Endodermal cell (in vitro differentiated cells): ENCODE data around the gene BBS9. TPM values are rescaled to one million over a fixed set of nuclear protein-coding genes. Genes with fewer than 3 reads are reported as not detected.

ENCODE experiments used
- DNase-seq: peaks from one replicate; pipeline ENCODE4 v3.0.0-alpha.2; 2017
- H3K27ac ChIP-seq: 2 replicates; pipeline ENCODE4 v1.5.1; 2013; ENCODE audit warnings: mild to moderate bottlenecking, low read depth, low read length, moderate library complexity
- H3K27me3 ChIP-seq: 2 replicates; pipeline ENCODE4 v1.6.1; 2013; ENCODE audit warnings: mild to moderate bottlenecking, low read length, moderate library complexity; ENCODE audit not compliant: insufficient read depth, control insufficient read depth, poor library complexity, severe bottlenecking
- H3K36me3 ChIP-seq: 2 replicates; pipeline ENCODE4 v1.7.0; 2013; ENCODE audit warnings: mild to moderate bottlenecking, low read length, moderate library complexity; ENCODE audit not compliant: control insufficient read depth, insufficient read depth
- H3K4me1 ChIP-seq: one replicate; pipeline ENCODE4 v1.7.0; 2013; ENCODE audit warnings: low read length; ENCODE audit not compliant: control insufficient read depth, insufficient read depth
- H3K4me3 ChIP-seq: 2 replicates; pipeline ENCODE4 v1.5.1; 2013; ENCODE audit warnings: mild to moderate bottlenecking, low read length, moderate library complexity
- H3K9ac ChIP-seq: 2 replicates; pipeline ENCODE4 v1.6.1; 2013; ENCODE audit warnings: mild to moderate bottlenecking, low read length, moderate library complexity; ENCODE audit not compliant: poor library complexity, severe bottlenecking; ENCODE audit errors: extremely low read depth
- H3K9me3 ChIP-seq: 2 replicates; pipeline ENCODE4 v1.6.1; 2013; ENCODE audit warnings: mild to moderate bottlenecking, low read length, moderate library complexity; ENCODE audit not compliant: control insufficient read depth
- H3K27ac Mint-ChIP-seq: 2 replicates; pipeline ENCODE4 v1.8.0; 2020; ENCODE audit warnings: mixed read lengths
- H3K27me3 Mint-ChIP-seq: 2 replicates; pipeline ENCODE4 v1.8.0; 2021; ENCODE audit warnings: mild to moderate bottlenecking, mixed read lengths; ENCODE audit not compliant: insufficient read depth
- H3K36me3 Mint-ChIP-seq: 2 replicates; pipeline ENCODE4 v1.8.0; 2020; ENCODE audit warnings: low read depth, mixed read lengths
- H3K4me1 Mint-ChIP-seq: 2 replicates; pipeline ENCODE4 v1.8.0; 2020; ENCODE audit warnings: mixed read lengths
- H3K4me3 Mint-ChIP-seq: 2 replicates; pipeline ENCODE4 v1.8.0; 2020; ENCODE audit warnings: mild to moderate bottlenecking, moderate library complexity, mixed read lengths
- H3K9me3 Mint-ChIP-seq: 2 replicates; pipeline ENCODE4 v1.8.0; 2020; ENCODE audit warnings: mild to moderate bottlenecking, mixed read lengths
- CTCF ChIP-seq: fragments of 200-600 bp; sonication (generic); conservative IDR thresholded peaks from 2 replicates; pipeline ENCODE4 v1.5.0; 2021; ENCODE audit warnings: antibody characterized with exemption, mild to moderate bottlenecking
- WGBS, 2 experiments: methylation state at CpG; one replicate each; pipeline versions ENCODE4 v1.1.5 to v1.1.7; 2013; ENCODE audit warnings: missing lambda C conversion rate in 2 of 2, mixed read lengths in 1 of 2; ENCODE audit not compliant: insufficient coverage in 1 of 2, insufficient read length in 1 of 2; 5-methylcytosine and 5-hydroxymethylcytosine counted together
- total RNA-seq, 2 donors: library from RNA; stranded (reverse); fragmentation: NEBNext Ultra II Directional in 1 of 2; extraction: Animal tissue kit (Norgen Biotek cat#: 25700) in 1 of 2; gene quantifications; 2 replicates in 1 of 2; 3 replicates in 1 of 2; pipeline ENCODE4 v1.2.1, GENCODE V29; 2021

Gene BBS9
- total RNA-seq, 2 donors from 2014 or later = 20.7 to 21.6 TPM

- H3K4me3 Mint-ChIP-seq = no peak overlapping the region
- Histone ChIP-seq H3K27ac (no peak overlapping the region), H3K27me3 (no peaks in the 10 kb centered on the region), H3K9ac (no peak overlapping the region), H3K9me3 (peaks cover 15% of the 10 kb centered on the region), H3K4me3 (no peak overlapping the region), H3K36me3 (no peaks in the 10 kb centered on the region), H3K4me1 (no peaks in the 10 kb centered on the region)
- TF ChIP-seq CTCF = no peak
- WGBS, 2 experiments = 95 to 100% methylated on average over 2 to 3 of the region's 3 CpGs
- DNase-seq = no peak
- peaks cover 18% of the 10 kb centered on the region for H3K4me1 Mint-ChIP-seq
- H3K27ac Mint-ChIP-seq = no peak overlapping the region
- peaks cover 19% of the 10 kb centered on the region for H3K36me3 Mint-ChIP-seq
- no peaks in the 10 kb centered on the region for H3K27me3 Mint-ChIP-seq
- H3K9me3 Mint-ChIP-seq = peaks cover 26% of the 10 kb centered on the region
Measured at GRCh38 chr7:33537104-33537477, 407.7 kb downstream of the BBS9 start.

GRCh38 chr7:33539198-33539597 is 409.8 kb downstream of the BBS9 start:
- Mint-ChIP-seq H3K27ac (no peak overlapping the region), H3K9me3 (peaks cover 19% of the 10 kb centered on the region), H3K27me3 (peaks cover 2% of the 10 kb centered on the region), H3K4me3 (no peak overlapping the region), H3K36me3 (peaks cover 20% of the 10 kb centered on the region), H3K4me1 (peaks cover 18% of the 10 kb centered on the region)
- no peak overlapping the region for H3K9ac ChIP-seq
- no peak overlapping the region for H3K27ac ChIP-seq
- 93 to 100% methylated on average over 2 of the region's 2 CpGs for WGBS, 2 experiments
- no peaks in the 10 kb centered on the region for H3K27me3 ChIP-seq
- H3K4me1 ChIP-seq = no peaks in the 10 kb centered on the region
- TF ChIP-seq CTCF = no peak
- H3K36me3 ChIP-seq = no peaks in the 10 kb centered on the region
- no peak for DNase-seq
- no peak overlapping the region for H3K4me3 ChIP-seq
- H3K9me3 ChIP-seq = peaks cover 15% of the 10 kb centered on the region

DNA sequence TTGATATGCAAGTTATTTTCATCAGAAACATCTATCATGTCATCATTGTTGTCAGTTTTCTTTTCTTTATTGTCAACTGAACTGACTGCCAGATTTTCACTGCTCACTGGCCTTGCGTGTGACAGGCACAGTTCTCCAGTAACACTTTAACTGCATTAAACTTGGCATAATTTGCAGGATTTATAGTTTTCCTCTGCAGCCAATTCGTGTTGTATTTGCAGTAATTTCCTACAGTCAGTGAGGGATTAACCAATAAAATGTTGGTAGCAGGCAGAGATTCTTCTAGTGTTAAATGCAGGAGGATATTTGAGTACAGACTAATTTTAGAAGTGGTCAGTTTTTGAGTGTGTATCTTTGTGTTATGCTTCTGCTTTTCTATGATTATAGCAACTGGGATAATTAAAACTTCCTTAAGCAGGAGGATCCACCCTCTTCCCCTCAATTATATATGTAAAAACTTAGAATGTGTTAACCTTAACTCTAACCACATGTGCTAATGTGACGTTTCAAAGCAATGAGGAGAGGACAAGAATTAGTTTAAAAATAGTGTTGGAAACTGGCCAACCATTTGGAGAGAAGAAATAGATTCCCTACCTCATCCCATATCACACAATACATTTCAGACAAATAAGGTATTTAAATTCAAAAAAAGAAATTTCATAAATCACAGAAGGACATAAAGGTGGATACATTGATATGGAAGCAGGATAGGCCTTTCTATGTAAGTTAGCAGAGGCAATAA is 410.5 kb downstream of the BBS9 start:
- H3K27me3 ChIP-seq = no peaks in the 10 kb centered on the region
- no peak for DNase-seq
- H3K27me3 Mint-ChIP-seq = peaks cover 2% of the 10 kb centered on the region
- no peak overlapping the region for H3K9ac ChIP-seq
- no peak for TF ChIP-seq CTCF
- H3K4me1 Mint-ChIP-seq = peaks cover 20% of the 10 kb centered on the region
- peaks cover 19% of the 10 kb centered on the region for H3K9me3 Mint-ChIP-seq
- no peaks in the 10 kb centered on the region for H3K36me3 ChIP-seq
- H3K27ac ChIP-seq = no peak overlapping the region
- peaks cover 20% of the 10 kb centered on the region for H3K36me3 Mint-ChIP-seq
- 82 to 87% methylated on average over 2 of the region's 3 CpGs for WGBS, 2 experiments
- no peak overlapping the region for H3K27ac Mint-ChIP-seq
- H3K4me3 ChIP-seq = no peak overlapping the region
- H3K4me1 ChIP-seq = no peaks in the 10 kb centered on the region
- peaks cover 15% of the 10 kb centered on the region for H3K9me3 ChIP-seq
- H3K4me3 Mint-ChIP-seq = no peak overlapping the region
